ENCODE data around the gene IL31RA. TPM values are rescaled to one million over a fixed set of nuclear protein-coding genes. Genes with fewer than 3 reads are reported as not detected.

The IL31RA gene
- total RNA-seq, 2 donors from 2014 or later: 2.3 to 3.0 TPM

DNA sequence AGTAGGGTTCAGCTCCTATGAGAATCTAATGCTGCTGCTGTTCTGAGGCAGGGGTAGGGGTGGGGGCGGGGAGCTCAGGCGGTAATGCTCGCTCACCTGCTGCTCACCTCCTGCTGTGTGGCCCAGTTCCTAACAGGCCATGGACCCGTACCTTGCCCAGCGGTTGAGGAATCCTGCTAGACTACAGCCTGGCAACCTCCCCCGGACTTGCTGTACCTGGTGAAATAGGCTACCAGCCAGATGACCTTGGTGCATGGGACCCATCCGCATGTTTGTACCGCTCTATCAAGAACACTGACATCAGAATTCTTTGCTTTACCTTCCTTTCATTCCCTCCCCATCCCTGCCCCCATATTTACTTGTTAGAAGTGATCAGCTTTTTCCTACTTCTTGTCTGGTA, 15.3 kb downstream of the IL31RA start:
- no peak for DNase-seq (ENCODE audit: low spot score)
- Mint-ChIP-seq H3K9me3 (no peaks in the 10 kb centered on the region), H3K4me3 (no peak overlapping the region), H3K4me1 (ENCODE audit: low read depth in 2 of 2) (no peaks in the 10 kb centered on the region), H3K27me3 (peaks cover 3 to 5% of the 10 kb centered on the region in 2 donors), H3K36me3 (no peaks in the 10 kb centered on the region), H3K27ac (no peak overlapping the region)
- no peak for ATAC-seq

DNA sequence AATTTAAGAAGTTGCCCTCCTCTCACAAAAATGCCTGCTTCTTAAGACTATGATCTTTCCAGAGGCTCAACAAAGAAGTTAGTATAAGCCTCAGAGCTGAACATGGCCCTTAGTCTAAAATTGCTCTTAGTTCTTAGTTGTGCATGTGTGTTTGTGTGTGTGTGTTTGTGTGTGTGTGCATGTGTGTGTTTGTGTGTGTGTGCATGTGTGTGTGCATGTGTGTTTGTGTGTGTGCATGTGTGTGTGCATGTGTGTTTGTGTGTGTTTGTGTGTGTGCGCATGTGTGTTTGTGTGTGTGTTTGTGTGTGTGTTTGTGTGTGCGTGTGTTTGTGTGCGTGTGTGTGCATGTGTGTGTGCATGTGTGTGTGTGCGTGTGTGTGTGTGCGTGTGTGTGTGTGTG, 15.8 kb downstream of the IL31RA start:
- Mint-ChIP-seq H3K27ac (no peak overlapping the region), H3K9me3 (no peaks in the 10 kb centered on the region), H3K27me3 (peaks cover 0 to under 1% of the 10 kb centered on the region in 2 donors), H3K4me3 (no peak overlapping the region), H3K36me3 (no peaks in the 10 kb centered on the region), H3K4me1 (ENCODE audit: low read depth in 2 of 2) (no peaks in the 10 kb centered on the region)
- no peak for DNase-seq (ENCODE audit: low spot score)
- ATAC-seq: no peak

DNA sequence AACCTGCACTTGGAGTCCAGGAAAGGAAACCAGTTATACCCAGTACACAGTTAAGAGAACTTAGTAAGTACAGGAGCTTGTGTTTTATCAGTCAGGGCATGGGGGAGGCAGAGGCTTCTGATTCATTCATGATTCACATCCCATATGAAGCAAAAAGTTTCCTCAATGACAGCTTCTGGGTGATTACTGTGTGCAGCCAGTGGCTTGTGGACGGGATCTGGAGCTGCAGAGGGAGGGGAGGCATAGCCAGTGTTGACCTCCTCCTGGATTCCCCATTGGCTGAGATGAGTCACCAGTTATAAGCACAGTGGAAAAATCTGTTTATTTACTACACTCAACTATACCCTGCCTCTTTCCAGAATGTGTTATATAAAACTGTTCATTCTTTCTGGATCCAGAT, 17.7 kb downstream of the IL31RA start:
- H3K9me3 Mint-ChIP-seq: no peaks in the 10 kb centered on the region
- H3K27me3 Mint-ChIP-seq: no peaks in the 10 kb centered on the region
- DNase-seq (ENCODE audit: low spot score): no peak
- H3K4me3 Mint-ChIP-seq: no peak overlapping the region
- ATAC-seq: peak; percentile 69 to 71
- H3K36me3 Mint-ChIP-seq: no peaks in the 10 kb centered on the region
- H3K4me1 Mint-ChIP-seq (ENCODE audit: low read depth in 2 of 2): no peaks in the 10 kb centered on the region
- H3K27ac Mint-ChIP-seq: no peak overlapping the region

DNA sequence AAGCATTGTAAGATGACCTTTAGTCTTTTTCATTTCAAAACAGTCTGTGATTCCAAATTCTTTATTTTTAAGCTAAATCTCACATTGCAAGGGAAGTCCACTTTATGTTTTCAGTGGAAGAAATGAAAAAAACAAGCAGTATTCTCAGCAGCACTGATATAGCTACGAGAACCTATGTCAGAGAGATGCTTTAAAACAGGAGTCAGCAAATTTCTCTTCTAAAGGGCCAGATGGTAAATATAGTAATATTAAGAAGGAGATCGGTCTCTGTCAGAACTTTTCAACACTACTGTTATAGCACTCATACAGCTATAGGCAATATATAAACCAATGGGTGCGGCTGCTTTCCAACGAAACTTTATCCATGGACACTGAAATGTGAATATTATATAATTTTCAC, 18.7 kb downstream of the IL31RA start:
- Mint-ChIP-seq H3K4me1 (ENCODE audit: low read depth in 2 of 2) (no peaks in the 10 kb centered on the region), H3K27me3 (peaks cover 2 to 3% of the 10 kb centered on the region in 2 donors), H3K4me3 (no peak overlapping the region), H3K36me3 (no peaks in the 10 kb centered on the region), H3K27ac (no peak overlapping the region), H3K9me3 (no peaks in the 10 kb centered on the region)
- ATAC-seq (no peak), DNase-seq (ENCODE audit: low spot score) (no peak)

DNA sequence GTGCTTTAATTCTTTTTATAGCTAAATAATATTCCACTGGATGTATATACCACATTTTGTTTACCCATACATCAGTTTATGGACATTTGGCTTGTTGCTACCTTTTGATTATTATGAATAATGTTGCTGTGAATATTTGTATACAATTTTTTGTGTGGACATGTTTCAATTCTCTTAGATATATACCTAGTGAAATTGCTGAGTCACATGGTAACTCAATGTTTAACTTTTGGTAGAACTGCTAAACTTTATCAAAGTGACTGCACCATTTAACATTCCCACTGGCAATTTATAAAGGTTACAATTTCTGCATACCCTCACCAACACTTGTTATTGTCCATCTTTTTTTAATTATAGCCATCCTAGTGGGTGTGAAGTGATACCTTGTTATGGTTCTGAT, 22.1 kb downstream of the IL31RA start:
- no peak overlapping the region for H3K27ac Mint-ChIP-seq
- H3K27me3 Mint-ChIP-seq: peaks cover 7 to 12% of the 10 kb centered on the region in 2 donors
- no peak for ATAC-seq
- H3K4me3 Mint-ChIP-seq: no peak overlapping the region
- peaks cover 8% of the 10 kb centered on the region for H3K36me3 Mint-ChIP-seq
- DNase-seq (ENCODE audit: low spot score): no peak
- H3K9me3 Mint-ChIP-seq: no peaks in the 10 kb centered on the region
- H3K4me1 Mint-ChIP-seq (ENCODE audit: low read depth in 2 of 2): no peaks in the 10 kb centered on the region

DNA sequence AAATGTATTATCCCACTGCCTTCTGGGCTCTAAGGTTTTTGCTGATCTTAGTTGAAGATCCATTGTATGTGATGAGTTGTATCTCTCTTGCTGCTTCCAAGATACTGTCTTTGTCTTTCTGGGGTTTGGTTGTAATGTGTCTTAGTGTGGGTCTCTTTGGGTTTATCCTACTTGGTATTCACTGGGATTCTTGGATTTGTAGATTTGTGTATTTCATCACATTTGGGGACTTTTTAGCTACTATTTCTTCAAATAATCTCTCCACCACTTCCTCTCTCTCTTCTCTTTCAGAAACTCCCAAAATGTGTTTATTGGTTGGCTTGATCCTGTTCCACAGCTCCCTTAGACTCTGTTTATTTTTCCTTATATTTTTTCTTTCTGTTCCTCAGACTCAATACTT, 26.5 kb downstream of the IL31RA start:
- no peak for DNase-seq (ENCODE audit: low spot score)
- H3K27ac Mint-ChIP-seq: no peak overlapping the region

DNA sequence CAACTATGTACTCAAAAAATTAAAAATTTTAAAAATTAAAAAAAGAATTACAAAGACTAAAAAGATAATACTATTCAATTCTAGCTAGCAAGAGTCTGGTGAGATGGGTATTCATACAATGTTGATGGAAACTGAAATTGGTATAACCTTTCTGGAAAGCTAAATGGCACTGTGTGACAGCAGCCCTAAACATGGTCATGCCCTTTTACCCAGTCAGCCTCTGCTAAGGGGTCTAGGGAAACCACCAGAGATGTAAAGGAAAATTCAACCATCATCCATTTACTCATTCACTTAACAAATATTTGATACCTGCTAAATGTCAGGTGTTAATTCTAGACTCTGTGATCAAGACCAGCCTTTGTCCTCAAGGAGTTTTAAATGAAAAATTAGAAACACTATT, 29.3 kb downstream of the IL31RA start:
- H3K9me3 Mint-ChIP-seq: no peaks in the 10 kb centered on the region
- H3K36me3 Mint-ChIP-seq: peaks cover 9% of the 10 kb centered on the region
- H3K27me3 Mint-ChIP-seq: peaks cover 6 to 9% of the 10 kb centered on the region in 2 donors
- H3K27ac Mint-ChIP-seq: no peak overlapping the region
- no peaks in the 10 kb centered on the region for H3K4me1 Mint-ChIP-seq (ENCODE audit: low read depth in 2 of 2)
- ATAC-seq: no peak
- DNase-seq (ENCODE audit: low spot score): no peak
- no peak overlapping the region for H3K4me3 Mint-ChIP-seq

More for the DNA sequence above, 26.5 kb downstream of the IL31RA start:
- H3K36me3 Mint-ChIP-seq: peaks cover 9% of the 10 kb centered on the region
- no peaks in the 10 kb centered on the region for H3K9me3 Mint-ChIP-seq
- no peaks in the 10 kb centered on the region for H3K4me1 Mint-ChIP-seq (ENCODE audit: low read depth in 2 of 2)
- H3K27me3 Mint-ChIP-seq: peaks cover 7 to 12% of the 10 kb centered on the region in 2 donors
- no peak for ATAC-seq
- H3K4me3 Mint-ChIP-seq: no peak overlapping the region

DNA sequence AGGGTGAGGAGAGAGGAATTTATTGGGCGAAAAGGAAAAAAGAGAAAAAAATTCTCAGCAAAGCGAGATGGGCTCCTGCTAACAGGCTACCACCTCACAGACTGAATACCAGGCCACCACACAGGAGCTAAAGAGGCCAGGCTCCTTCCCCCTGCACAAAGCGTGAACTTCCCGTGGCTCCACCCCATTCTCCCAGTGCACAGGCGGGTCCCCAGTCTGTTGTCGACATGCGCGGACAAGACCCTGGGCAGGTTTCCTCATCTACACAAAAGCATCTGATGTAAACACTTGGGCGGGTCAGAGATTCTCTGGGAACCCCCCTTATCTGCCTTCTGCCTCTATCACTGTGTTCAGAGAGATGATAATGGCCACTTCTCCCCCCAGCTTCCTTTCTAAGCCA, 34.2 kb downstream of the IL31RA start:
- Mint-ChIP-seq H3K9me3 (no peaks in the 10 kb centered on the region), H3K36me3 (no peaks in the 10 kb centered on the region), H3K4me3 (no peak overlapping the region), H3K27me3 (peaks cover 8 to 22% of the 10 kb centered on the region in 2 donors), H3K27ac (no peak overlapping the region), H3K4me1 (ENCODE audit: low read depth in 2 of 2) (no peaks in the 10 kb centered on the region)
- ATAC-seq (no peak), DNase-seq (ENCODE audit: low spot score) (no peak)

DNA sequence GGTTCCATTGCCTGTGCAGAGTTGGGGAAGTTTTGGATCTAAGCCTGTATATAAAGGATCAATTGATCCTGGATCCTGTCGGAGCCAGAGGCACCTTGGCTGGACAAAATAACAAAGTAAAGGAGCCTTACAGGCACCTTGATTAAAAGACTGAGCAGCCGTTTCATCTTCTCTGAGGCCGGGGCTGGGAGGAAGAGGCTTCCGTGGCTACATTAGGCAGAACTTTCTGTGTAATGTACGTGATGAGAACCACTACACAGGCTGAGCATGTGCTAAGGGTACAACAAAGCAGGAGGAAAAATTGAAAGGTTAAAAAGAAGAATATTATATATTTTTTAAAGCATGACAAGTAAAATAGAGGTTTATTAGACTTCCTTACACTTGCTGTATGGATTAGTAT, 37.0 kb downstream of the IL31RA start:
- ATAC-seq (no peak), DNase-seq (ENCODE audit: low spot score) (no peak)
- Mint-ChIP-seq H3K27ac (no peak overlapping the region), H3K9me3 (no peaks in the 10 kb centered on the region), H3K4me3 (no peak overlapping the region), H3K36me3 (no peaks in the 10 kb centered on the region), H3K27me3 (peaks cover 12 to 29% of the 10 kb centered on the region in 2 donors), H3K4me1 (ENCODE audit: low read depth in 2 of 2) (no peaks in the 10 kb centered on the region)

DNA sequence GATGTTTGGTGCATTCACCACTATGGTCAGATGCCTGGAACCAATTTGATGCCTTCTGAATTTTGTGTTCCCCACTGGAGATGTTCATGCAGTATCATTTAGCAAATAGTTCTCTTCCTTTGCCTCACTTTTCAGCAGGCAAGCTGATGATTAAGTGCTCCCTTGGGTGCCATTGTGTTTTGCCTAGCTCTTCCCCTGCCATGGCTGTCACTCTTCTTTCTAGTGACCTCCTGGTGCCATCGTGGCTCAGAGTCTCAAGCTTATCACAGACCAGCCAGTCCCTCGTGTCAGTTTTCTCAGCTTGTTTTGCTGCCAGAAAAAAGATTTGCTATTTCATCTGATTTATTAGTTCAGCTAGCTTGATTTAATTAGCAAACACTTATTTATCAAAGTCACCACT, 41.3 kb downstream of the IL31RA start:
- DNase-seq (ENCODE audit: low spot score): no peak
- Mint-ChIP-seq H3K4me3 (no peak overlapping the region), H3K9me3 (no peaks in the 10 kb centered on the region), H3K27ac (no peak overlapping the region), H3K36me3 (no peaks in the 10 kb centered on the region), H3K27me3 (peaks cover 5 to 17% of the 10 kb centered on the region in 2 donors), H3K4me1 (ENCODE audit: low read depth in 2 of 2) (peaks cover 2 to 6% of the 10 kb centered on the region in 2 donors)
- ATAC-seq: no peak

DNA sequence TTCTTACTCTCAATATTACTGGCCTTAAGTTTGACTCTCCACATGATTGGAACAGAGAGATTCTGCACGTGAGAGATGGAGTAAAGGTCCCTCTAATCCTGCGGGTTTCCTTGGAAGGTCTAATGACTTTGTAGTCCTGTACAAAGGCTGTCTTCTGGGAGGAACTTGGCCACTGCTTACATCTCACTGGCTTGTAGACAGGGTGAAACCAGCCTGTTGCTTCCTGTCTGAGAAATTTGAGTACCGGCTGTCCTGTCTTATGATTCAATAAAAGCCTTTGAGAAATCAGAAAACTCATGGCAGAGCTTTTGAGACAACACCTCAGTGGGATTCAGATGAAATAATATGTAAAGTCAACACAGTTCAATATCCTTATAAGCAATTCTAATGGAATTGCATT, 43.0 kb downstream of the IL31RA start:
- no peaks in the 10 kb centered on the region for H3K9me3 Mint-ChIP-seq
- H3K4me1 Mint-ChIP-seq (ENCODE audit: low read depth in 2 of 2): peaks cover 8 to 12% of the 10 kb centered on the region in 2 donors
- no peak overlapping the region for H3K4me3 Mint-ChIP-seq
- no peak overlapping the region for H3K27ac Mint-ChIP-seq
- peak in 1 of 2 donors; percentile 43 for ATAC-seq
- no peak for DNase-seq (ENCODE audit: low spot score)
- H3K36me3 Mint-ChIP-seq: no peaks in the 10 kb centered on the region
- peaks cover 10 to 21% of the 10 kb centered on the region in 2 donors for H3K27me3 Mint-ChIP-seq

DNA sequence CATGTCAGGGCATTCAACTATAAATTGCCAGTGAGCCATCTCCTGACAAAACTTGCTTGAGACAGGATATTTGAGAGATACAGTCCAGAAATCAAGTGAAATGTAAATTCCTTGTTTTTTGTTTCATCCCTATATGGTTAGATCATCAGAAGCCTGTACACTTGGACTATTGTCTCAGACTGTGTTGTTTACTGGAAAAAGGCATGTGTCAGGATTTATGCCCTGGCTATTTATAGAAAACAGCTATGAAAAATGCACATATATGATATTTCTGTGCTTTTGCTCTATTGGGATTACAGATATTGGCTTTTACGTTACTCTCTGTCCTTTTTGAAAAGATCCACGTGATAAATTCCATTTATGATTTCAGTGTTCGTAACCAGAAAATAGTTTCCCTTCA, 44.2 kb downstream of the IL31RA start:
- ATAC-seq (no peak), DNase-seq (ENCODE audit: low spot score) (no peak)
- peaks cover 13 to 24% of the 10 kb centered on the region in 2 donors for H3K27me3 Mint-ChIP-seq
- no peak overlapping the region for H3K27ac Mint-ChIP-seq
- H3K36me3 Mint-ChIP-seq: no peaks in the 10 kb centered on the region
- H3K9me3 Mint-ChIP-seq: no peaks in the 10 kb centered on the region
- peaks cover 12 to 14% of the 10 kb centered on the region in 2 donors for H3K4me1 Mint-ChIP-seq (ENCODE audit: low read depth in 2 of 2)
- no peak overlapping the region for H3K4me3 Mint-ChIP-seq

DNA sequence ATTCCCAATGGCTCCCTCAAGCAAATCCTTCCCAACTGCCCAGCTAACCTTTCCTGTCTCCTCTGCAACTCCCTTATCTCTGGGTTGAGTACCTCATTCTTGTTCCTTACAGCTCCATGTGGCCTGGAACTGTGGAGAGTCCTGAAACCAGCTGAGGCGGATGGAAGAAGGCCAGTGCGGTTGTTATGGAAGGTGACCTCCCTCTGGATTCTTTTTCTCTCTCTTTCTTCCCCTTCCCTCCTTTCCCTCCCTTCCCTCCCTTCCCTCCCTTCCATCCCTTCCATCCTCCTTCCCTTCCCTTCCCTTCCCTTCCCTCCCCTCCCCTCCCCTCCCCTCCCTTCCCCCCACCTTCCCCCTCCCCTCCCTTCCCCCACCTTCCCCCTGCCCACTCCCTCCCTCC, 45.1 kb downstream of the IL31RA start:
- H3K36me3 Mint-ChIP-seq: no peaks in the 10 kb centered on the region
- no peak overlapping the region for H3K4me3 Mint-ChIP-seq
- ATAC-seq (no peak), DNase-seq (ENCODE audit: low spot score) (no peak)
- H3K27ac Mint-ChIP-seq: no peak overlapping the region
- H3K4me1 Mint-ChIP-seq (ENCODE audit: low read depth in 2 of 2): peaks cover 14 to 18% of the 10 kb centered on the region in 2 donors
- H3K9me3 Mint-ChIP-seq: no peaks in the 10 kb centered on the region
- H3K27me3 Mint-ChIP-seq: peaks cover 17 to 33% of the 10 kb centered on the region in 2 donors

DNA sequence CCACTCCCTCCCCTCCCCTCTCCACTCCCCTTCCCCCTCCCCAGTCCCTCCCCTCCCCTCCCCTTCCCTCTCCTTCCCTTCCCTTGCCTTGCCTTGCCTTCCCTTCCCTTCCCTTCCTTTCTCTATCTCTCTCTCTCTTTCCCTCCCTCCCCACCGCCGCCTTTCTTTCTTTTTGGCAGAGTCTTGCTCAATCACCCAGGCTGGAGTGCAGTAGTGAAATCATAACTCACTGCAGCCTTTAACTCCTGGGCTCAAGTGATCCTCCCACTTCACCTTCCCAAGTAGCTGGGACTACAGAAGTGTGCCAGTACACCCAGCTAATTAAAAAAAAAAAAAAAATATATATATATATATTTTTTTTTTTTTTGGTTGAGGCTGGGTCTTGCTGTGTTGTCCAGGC, 45.5 kb downstream of the IL31RA start:
- Mint-ChIP-seq H3K27me3 (peaks cover 14 to 34% of the 10 kb centered on the region in 2 donors), H3K9me3 (no peaks in the 10 kb centered on the region), H3K4me3 (no peak overlapping the region), H3K36me3 (no peaks in the 10 kb centered on the region), H3K27ac (no peak overlapping the region), H3K4me1 (ENCODE audit: low read depth in 2 of 2) (peaks cover 14 to 18% of the 10 kb centered on the region in 2 donors)
- no peak for ATAC-seq
- no peak for DNase-seq (ENCODE audit: low spot score)

DNA sequence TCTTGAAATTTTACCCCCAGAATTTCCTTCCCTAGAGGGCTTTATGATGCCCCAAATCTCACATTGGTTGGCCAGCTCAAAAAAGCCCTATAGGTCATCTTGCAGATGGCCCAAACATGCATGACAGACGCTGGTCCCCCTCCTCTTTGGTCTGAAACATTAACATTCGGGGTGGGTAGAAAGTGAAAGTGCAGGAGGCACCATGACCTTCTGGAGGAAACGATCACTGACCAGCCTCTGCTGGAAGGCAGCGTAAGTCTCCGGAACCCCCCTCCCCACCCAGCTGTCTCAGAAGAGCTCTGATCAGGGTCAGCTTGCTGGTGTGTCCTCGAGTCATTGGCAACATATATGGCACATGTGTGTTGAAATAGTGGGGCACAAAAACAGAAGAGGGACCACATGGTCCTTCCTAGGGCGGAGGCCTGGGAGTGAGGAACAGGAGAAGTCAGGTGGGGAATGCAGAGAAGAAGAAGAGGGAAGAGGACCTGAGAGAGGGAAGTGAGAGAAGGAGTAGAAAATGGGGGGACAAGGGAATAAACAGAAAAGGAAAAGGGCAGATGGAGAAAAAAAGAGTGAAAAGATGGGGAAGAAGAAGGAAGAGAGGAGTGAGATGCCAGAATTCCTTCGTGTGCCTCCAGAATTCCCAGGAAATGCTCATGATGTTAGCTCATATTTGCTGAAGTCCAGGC, 46.2 kb downstream of the IL31RA start:
- peaks cover 14 to 34% of the 10 kb centered on the region in 2 donors for H3K27me3 Mint-ChIP-seq
- peak overlapping the region; percentile 2 for H3K4me3 Mint-ChIP-seq
- no peak overlapping the region for H3K27ac Mint-ChIP-seq
- no peaks in the 10 kb centered on the region for H3K36me3 Mint-ChIP-seq
- ATAC-seq: no peak
- no peaks in the 10 kb centered on the region for H3K9me3 Mint-ChIP-seq
- no peak for DNase-seq (ENCODE audit: low spot score)
- peaks cover 14 to 18% of the 10 kb centered on the region in 2 donors for H3K4me1 Mint-ChIP-seq (ENCODE audit: low read depth in 2 of 2)

All from natural killer cell treated with Interleukin-12 subunit alpha and Interleukin-12 subunit beta and Interleukin-15 and Interleukin-18, amount 100 ng/mL, for 72 hours (primary cell).